ENCODE measurements around the gene CTNND2. TPM values are rescaled to one million over a fixed set of nuclear protein-coding genes. Genes with fewer than 3 reads are reported as not detected.

CTNND2 gene
- total and polyA plus RNA-seq, 9 of the 15 experiments (the other 6 are each of a cell fraction or from before 2014, with no cell fraction given): 0.03 to 0.35 TPM; not detected in 7

DNA sequence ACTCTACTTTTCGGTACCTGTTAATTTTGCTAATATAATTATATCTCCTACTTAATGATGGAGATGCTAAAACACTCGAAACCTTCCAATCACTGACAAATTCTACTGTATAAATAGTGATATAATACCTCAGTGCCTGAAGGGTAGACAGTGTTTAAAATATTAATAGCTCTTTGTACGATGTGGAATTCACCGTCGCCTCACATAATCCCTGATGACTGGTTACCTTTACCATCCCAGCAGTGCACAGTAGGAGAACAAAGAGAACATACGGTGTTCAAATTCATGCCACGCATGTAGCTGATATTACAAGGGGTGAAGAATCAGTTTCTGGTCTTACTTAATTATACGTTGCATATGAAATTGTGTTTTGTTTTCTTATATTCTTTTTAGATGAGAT, 506.7 kb downstream of the CTNND2 start:
- Histone ChIP-seq H4K20me1 (replicated peaks; ENCODE audit: control insufficient read depth, insufficient read depth, low read length) (no peaks in the 10 kb centered on the region), H3K9me1 (ENCODE audit: control insufficient read depth, insufficient read depth, low read length) (no peaks in the 10 kb centered on the region), H3K36me3 (ENCODE audit: control insufficient read depth, insufficient read depth, low read length) (no peaks in the 10 kb centered on the region), H3K4me1 (replicated peaks in 1 of 2; ENCODE audit: control insufficient read depth in 2 of 2, insufficient read depth in 2 of 2, low read length in 2 of 2) (no peaks in the 10 kb centered on the region), H3K9me3 (replicated peaks; ENCODE audit: control insufficient read depth, insufficient read depth, low read depth, low read length) (no peaks in the 10 kb centered on the region), H3K79me2 (ENCODE audit: control insufficient read depth, insufficient read depth, low read length) (no peaks in the 10 kb centered on the region), H3K4me3 (no peak overlapping the region), H2AFZ (ENCODE audit: low read depth, low read length) (no peak overlapping the region), H3K9ac (ENCODE audit: insufficient read depth in 1 of 2, low read depth in 2 of 2, low read length in 2 of 2) (no peak overlapping the region), H3K27ac (ENCODE audit: extremely low read depth, low read depth, low read length) (no peak overlapping the region), H3K27me3 (ENCODE audit: control insufficient read depth in 2 of 2, insufficient read depth in 2 of 2, low read length in 2 of 2) (no peaks in the 10 kb centered on the region), H3K4me2 (ENCODE audit: insufficient read depth, low read length) (no peak overlapping the region)
- FAIRE-seq (no peak), DNase-seq (ENCODE audit: extremely low read depth in 1 of 4, low spot score in 3 of 4) (no peak), ATAC-seq (no peak)
- TF ChIP-seq MIER1 (IDR thresholded peaks at IDR 0.05; ENCODE audit: low read depth) (no peak), TEAD4 (IDR thresholded peaks at IDR 0.05; ENCODE audit: low read length) (no peak), TEAD4 (CRISPR knock-in tag; IDR thresholded peaks at IDR 0.05; ENCODE audit: borderline replicate concordance) (no peak), ZNF143 (CRISPR knock-in tag; IDR thresholded peaks at IDR 0.05) (no peak), MTA3 (IDR thresholded peaks at IDR 0.05; ENCODE audit: borderline replicate concordance) (no peak)
- POLR2A ChIA-PET: no interaction called here
- 1% methylated on average over 8 of the region's 8 CpGs for WGBS (ENCODE audit: insufficient coverage, low coverage, missing lambda C conversion rate)
- intact Hi-C loops (cut with micrococcal nuclease) (no loop called here), in situ Hi-C loops (cut with MboI) (no loop called here)
- CTCF ChIA-PET (ENCODE audit: low intra/inter-chr PET ratio): no interaction called here
- BruUV-seq (replicated peaks): no TSS peak

GRCh38 chr5:11396917-11397316, 507.3 kb downstream of the CTNND2 start:
- Histone ChIP-seq H3K4me2 (ENCODE audit: insufficient read depth, low read length) (no peak overlapping the region), H3K4me3 (no peak overlapping the region), H3K36me3 (ENCODE audit: control insufficient read depth, insufficient read depth, low read length) (no peaks in the 10 kb centered on the region), H3K4me1 (replicated peaks in 1 of 2; ENCODE audit: control insufficient read depth in 2 of 2, insufficient read depth in 2 of 2, low read length in 2 of 2) (no peaks in the 10 kb centered on the region), H3K9me1 (ENCODE audit: control insufficient read depth, insufficient read depth, low read length) (no peaks in the 10 kb centered on the region), H3K79me2 (ENCODE audit: control insufficient read depth, insufficient read depth, low read length) (no peaks in the 10 kb centered on the region), H3K27ac (ENCODE audit: extremely low read depth, low read depth, low read length) (no peak overlapping the region), H3K27me3 (ENCODE audit: control insufficient read depth in 2 of 2, insufficient read depth in 2 of 2, low read length in 2 of 2) (no peaks in the 10 kb centered on the region), H4K20me1 (replicated peaks; ENCODE audit: control insufficient read depth, insufficient read depth, low read length) (no peaks in the 10 kb centered on the region), H3K9me3 (replicated peaks; ENCODE audit: control insufficient read depth, insufficient read depth, low read depth, low read length) (no peaks in the 10 kb centered on the region), H2AFZ (ENCODE audit: low read depth, low read length) (no peak overlapping the region), H3K9ac (ENCODE audit: insufficient read depth in 1 of 2, low read depth in 2 of 2, low read length in 2 of 2) (no peak overlapping the region)
- in situ Hi-C loops (cut with MboI) (no loop called here), intact Hi-C loops (cut with micrococcal nuclease) (no loop called here)
- no TSS peak for BruUV-seq (replicated peaks)
- ATAC-seq (no peak), FAIRE-seq (no peak), DNase-seq (ENCODE audit: extremely low read depth in 1 of 4, low spot score in 3 of 4) (no peak)
- WGBS (ENCODE audit: insufficient coverage, low coverage, missing lambda C conversion rate): 2% methylated on average over 5 of the region's 5 CpGs
- CTCF ChIA-PET (ENCODE audit: low intra/inter-chr PET ratio): no interaction called here
- POLR2A ChIA-PET: interaction anchor here (1.3 kb wide), 1 partner anchor 8 kb away, joined by 3 read pairs; no protein-coding TSS in a partner anchor
- TF ChIP-seq, protein P1, sequence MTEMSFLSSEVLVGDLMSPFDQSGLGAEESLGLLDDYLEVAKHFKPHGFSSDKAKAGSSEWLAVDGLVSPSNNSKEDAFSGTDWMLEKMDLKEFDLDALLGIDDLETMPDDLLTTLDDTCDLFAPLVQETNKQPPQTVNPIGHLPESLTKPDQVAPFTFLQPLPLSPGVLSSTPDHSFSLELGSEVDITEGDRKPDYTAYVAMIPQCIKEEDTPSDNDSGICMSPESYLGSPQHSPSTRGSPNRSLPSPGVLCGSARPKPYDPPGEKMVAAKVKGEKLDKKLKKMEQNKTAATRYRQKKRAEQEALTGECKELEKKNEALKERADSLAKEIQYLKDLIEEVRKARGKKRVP (CRISPR knock-in tag; IDR thresholded peaks at IDR 0.05): no peak
- TF ChIP-seq POLR2H (tag; IDR thresholded peaks at IDR 0.05; ENCODE audit: low read depth) (no peak), HNRNPK (IDR thresholded peaks at IDR 0.05; ENCODE audit: low read depth, low read length, poor library complexity, severe bottlenecking) (no peak), TAF7 (tag; IDR thresholded peaks at IDR 0.05) (no peak), ZNF609 (CRISPR knock-in tag; IDR thresholded peaks at IDR 0.05; ENCODE audit: borderline replicate concordance) (no peak)

Data from K562 (cell line).